Measurements from ENCODE around the gene KREMEN2.

DNA sequence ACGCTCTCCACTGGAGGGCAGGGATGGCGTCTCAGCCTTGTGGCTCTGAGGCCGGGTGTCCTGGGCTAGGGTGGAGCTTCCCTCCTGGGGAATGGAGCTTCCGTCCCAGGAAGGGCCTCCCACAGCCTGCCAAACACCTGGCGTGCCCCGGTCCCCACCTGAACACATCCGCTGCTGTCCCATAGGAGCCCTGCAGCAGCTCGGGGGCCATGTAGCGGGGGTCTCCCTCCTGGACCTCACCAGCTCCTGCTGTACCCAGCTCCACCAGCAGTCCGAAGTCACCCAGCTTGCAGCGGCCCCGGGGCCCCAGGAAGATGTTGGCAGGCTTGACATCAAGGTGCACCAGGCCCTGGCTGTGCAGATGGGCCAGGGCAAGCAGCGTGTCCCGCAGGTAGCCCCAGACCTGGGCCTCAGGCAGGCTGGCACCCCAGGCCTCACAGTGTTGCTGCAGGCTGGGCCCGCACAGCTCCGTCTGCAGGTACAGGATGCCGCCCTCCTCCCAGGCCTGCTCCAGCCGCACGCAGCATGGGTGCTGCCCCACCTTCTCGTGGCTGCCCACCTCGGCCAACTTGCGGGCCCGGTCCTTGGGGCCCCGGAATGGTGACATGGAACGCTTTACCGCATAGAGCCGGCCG is 11.2 kb downstream of the KREMEN2 start:
- TF ChIP-seq CTCF (IDR thresholded peaks at IDR 0.05; ENCODE audit: control extremely low read depth in 1 of 3, insufficient read depth in 1 of 3, low read depth in 1 of 3, low read length in 3 of 3) (no peak), JUN (IDR thresholded peaks at IDR 0.05; ENCODE audit: low read depth, low read length) (no peak), SIN3A (conservative IDR thresholded peaks at IDR 0.05 in 1 of 2, IDR thresholded peaks at IDR 0.05 in 1 of 2; ENCODE audit: low read depth in 1 of 2, low read length in 2 of 2) (no peak), GABPA (IDR thresholded peaks at IDR 0.05; ENCODE audit: borderline replicate concordance, insufficient read depth, low read length) (no peak), JUND (IDR thresholded peaks at IDR 0.05; ENCODE audit: low read length) (no peak), POLR2A (IDR thresholded peaks at IDR 0.05; ENCODE audit: control extremely low read depth in 1 of 2, low read depth in 2 of 2, low read length in 2 of 2) (no peak), TAF1 (IDR thresholded peaks at IDR 0.05; ENCODE audit: low read depth, low read length) (no peak)
